Measurements from ENCODE around the gene GRK3.
"Not testable (repeated sequence)": the region's sequence is repeated elsewhere in the genome, so short reads cannot be mapped to it uniquely, and the experiment has no call there.

DNA sequence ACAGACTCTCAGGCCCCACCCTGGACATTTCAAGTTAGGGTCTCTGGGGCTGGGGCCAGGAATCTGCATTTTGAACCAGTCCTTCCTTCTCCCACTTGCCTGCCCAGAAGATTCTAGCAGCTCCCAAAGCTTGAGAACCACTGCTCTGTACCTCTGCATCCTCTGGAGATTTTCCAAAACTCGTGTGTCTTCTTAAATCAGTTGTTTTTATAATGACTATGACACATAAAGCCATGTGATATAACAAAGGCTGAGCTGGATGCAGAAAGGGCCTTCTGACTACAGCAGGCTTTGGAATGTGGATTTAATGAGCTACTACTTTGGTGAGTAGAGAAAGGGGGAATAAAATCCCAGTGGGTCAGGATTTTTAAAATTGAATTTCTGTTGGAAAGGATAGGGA, 37.5 kb upstream of the GRK3 start:
- TF ChIP-seq, protein P1, sequence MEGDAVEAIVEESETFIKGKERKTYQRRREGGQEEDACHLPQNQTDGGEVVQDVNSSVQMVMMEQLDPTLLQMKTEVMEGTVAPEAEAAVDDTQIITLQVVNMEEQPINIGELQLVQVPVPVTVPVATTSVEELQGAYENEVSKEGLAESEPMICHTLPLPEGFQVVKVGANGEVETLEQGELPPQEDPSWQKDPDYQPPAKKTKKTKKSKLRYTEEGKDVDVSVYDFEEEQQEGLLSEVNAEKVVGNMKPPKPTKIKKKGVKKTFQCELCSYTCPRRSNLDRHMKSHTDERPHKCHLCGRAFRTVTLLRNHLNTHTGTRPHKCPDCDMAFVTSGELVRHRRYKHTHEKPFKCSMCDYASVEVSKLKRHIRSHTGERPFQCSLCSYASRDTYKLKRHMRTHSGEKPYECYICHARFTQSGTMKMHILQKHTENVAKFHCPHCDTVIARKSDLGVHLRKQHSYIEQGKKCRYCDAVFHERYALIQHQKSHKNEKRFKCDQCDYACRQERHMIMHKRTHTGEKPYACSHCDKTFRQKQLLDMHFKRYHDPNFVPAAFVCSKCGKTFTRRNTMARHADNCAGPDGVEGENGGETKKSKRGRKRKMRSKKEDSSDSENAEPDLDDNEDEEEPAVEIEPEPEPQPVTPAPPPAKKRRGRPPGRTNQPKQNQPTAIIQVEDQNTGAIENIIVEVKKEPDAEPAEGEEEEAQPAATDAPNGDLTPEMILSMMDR (IDR thresholded peaks at IDR 0.05; ENCODE audit: low read depth, low read length, poor library complexity, severe bottlenecking): not testable (repeated sequence)
- not testable (repeated sequence) for TF ChIP-seq EZH2phosphoT487 (IDR thresholded peaks at IDR 0.05; ENCODE audit: borderline replicate concordance, low read length)

All from DOHH2 (cell line).